Fibroblast of villous mesenchyme (primary cell): Measurements from ENCODE around the gene IGF2R. TPM values are rescaled to one million over a fixed set of nuclear protein-coding genes. Genes with fewer than 3 reads are reported as not detected.

ENCODE experiments used
- DNase-seq: peaks from one replicate; pipeline ENCODE4 v3.0.0-alpha.2; 2010; ENCODE audit warnings: low read depth
- H3K4me3 ChIP-seq: 2 replicates; pipeline ENCODE4 v1.5.1; 2011; ENCODE audit warnings: low read depth, mild to moderate bottlenecking, low read length
- CTCF ChIP-seq: IDR thresholded peaks from 2 replicates; pipeline ENCODE4 v1.5.1; 2012; ENCODE audit warnings: low read depth, mild to moderate bottlenecking, low read length; ENCODE audit not compliant: insufficient read depth
- total RNA-seq: library from RNA; depleted of rRNA; stranded (reverse); fragments of >200 nt; gene quantifications from 2 replicates; pipeline ENCODE4 v1.2.3, GENCODE V29; 2012

IGF2R gene
- total RNA-seq, 1 donor, result 132 TPM

- DNase-seq, result no peak
These were observed 53.9 kb downstream of the IGF2R start for GRCh38 chr6:160022793-160023192.

GRCh38 chr6:160024152-160024551 is 55.3 kb downstream of the IGF2R start:
- no peak overlapping the region for H3K4me3 ChIP-seq
- no peak for DNase-seq
- TF ChIP-seq CTCF, result no peak

More at GRCh38 chr6:160022793-160023192, 53.9 kb downstream of the IGF2R start:
- no peak overlapping the region for H3K4me3 ChIP-seq
- no peak for TF ChIP-seq CTCF

- TF ChIP-seq CTCF, result no peak
- no peak for DNase-seq
- H3K4me3 ChIP-seq, result no peak overlapping the region
These were observed 58.2 kb downstream of the IGF2R start for GRCh38 chr6:160027076-160027475.

GRCh38 chr6:160027931-160028330 is 59.0 kb downstream of the IGF2R start:
- no peak overlapping the region for H3K4me3 ChIP-seq
- TF ChIP-seq CTCF, result no peak
- DNase-seq, result no peak

- no peak overlapping the region for H3K4me3 ChIP-seq
- TF ChIP-seq CTCF, result no peak
- no peak for DNase-seq
These were observed 59.8 kb downstream of the IGF2R start for GRCh38 chr6:160028487-160029275.

- TF ChIP-seq CTCF, result no peak
- no peak for DNase-seq
- no peak overlapping the region for H3K4me3 ChIP-seq
These were observed 60.6 kb downstream of the IGF2R start for GRCh38 chr6:160029525-160029924.

- TF ChIP-seq CTCF, result no peak
- H3K4me3 ChIP-seq, result peak overlapping the region; percentile 24
- peak; percentile 97 for DNase-seq
These were observed 61.2 kb downstream of the IGF2R start for GRCh38 chr6:160030103-160030502.
